ENCODE data around the gene ELP2.
"Not testable (repeated sequence)": the region's sequence is repeated elsewhere in the genome, so short reads cannot be mapped to it uniquely, and the experiment has no call there.

Gene ELP2

GRCh38 chr18:36167692-36168218, 38.1 kb downstream of the ELP2 start:
- FAIRE-seq = no peak

GRCh38 chr18:36168296-36168695, 38.6 kb downstream of the ELP2 start:
- not testable (repeated sequence) for FAIRE-seq

DNA sequence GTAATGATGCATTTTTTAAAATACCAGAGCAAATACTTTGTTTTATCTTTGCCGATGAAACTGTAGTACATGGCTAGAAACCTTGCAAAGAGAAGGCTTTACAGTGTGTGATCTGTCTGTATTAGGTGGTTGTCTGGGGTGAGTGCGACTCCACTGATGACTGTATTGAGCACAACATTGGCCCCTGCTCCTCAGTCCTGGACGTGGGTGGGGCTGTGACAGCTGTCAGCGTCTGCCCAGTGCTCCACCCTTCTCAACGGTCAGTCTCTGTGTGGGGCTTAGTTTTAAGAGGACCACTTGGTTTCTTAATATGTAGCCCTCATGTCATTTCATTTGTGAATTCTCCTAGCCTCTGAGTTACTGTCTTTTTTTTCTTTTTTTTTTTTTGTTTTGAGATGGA, 40.2 kb downstream of the ELP2 start:
- no peak for FAIRE-seq

- FAIRE-seq = no peak
Measured at GRCh38 chr18:36175481-36175880, 45.8 kb downstream of the ELP2 start.

- no peak for FAIRE-seq
Measured at GRCh38 chr18:36176177-36176584, 46.5 kb downstream of the ELP2 start.

DNA sequence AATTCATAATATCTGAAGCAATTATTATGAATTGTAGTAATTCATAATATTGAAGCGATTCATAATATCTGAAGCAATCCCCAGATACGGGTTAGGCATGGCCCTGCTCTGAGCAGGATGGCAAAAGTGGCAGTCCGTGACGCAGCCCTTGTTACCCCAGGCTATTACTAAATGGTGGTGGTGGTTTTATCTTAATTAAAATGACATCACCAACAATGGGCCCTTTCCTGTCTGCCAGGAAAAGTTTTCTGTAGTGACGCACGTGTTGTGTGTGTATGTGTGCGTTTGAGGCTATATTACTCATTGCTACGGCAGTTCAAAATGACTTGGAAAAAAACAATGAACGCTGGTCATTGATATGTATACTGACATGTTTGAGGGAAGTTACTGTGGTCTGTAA, 47.0 kb downstream of the ELP2 start:
- no peak for FAIRE-seq

- no peak for FAIRE-seq
Measured at GRCh38 chr18:36177913-36178312, 48.2 kb downstream of the ELP2 start.

DNA sequence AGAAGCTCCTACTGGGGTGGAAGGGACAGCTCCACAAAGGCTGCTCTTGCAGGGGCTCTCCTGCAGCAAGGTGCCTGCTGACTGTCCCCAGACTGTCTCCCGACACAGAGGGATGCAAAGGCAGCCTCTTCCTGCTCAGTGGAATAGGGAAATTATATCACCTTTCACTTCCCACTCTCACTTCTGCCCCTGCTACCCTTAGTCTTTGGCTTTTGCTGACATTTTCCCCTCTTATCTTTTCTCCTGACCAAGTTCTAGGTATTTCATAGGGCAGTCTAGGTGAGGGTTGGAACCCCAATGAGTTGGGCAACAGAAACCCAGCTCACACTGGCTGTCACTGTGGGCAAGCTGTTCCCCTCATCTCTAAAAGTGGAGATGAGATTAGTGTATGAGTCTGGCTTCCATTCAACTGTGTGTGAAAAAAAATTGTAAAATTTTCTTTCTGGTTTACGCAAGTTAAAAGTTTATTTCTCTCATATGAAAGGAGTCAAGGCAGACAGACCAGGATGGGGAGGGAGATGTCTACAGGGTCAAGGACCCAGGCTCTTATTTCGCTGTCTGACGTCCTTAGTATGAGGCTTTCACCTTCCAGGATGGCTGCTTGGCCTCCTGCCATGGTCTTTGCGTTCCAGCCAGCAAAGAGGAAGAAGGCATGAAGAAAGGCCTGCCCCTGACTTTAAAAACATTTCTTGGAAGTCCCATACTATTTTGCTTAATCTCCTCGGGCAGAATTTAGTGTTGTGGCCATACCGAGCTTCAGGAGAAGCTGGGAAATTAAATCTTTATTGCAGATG, 50.1 kb downstream of the ELP2 start:
- FAIRE-seq = no peak

GRCh38 chr18:36181441-36181840, 51.7 kb downstream of the ELP2 start:
- FAIRE-seq = no peak

GRCh38 chr18:36181898-36182506, 52.3 kb downstream of the ELP2 start:
- no peak for FAIRE-seq

- no peak for FAIRE-seq
Measured at GRCh38 chr18:36183033-36183432, 53.3 kb downstream of the ELP2 start.

DNA sequence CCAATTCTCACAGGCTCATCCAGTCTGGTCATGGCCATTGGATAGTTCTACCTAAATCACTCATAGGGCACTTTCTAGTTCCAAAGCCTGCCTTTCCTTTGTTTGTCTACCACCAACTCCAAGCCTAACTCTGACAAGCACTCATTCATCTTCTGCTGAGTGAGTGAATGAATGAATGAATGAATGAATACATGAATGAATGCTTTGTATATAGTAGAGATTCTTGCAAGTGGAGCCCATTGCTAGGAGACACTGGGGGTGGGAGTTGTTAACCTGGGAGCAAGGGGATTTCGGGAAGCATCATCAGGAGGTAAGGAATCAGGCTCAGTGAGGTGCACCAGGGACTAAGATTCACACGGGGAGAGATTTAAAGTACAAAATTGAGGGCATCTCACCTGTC, 54.3 kb downstream of the ELP2 start:
- FAIRE-seq = no peak

- FAIRE-seq = no peak
Measured at GRCh38 chr18:36185157-36185556, 55.5 kb downstream of the ELP2 start.

GRCh38 chr18:36185901-36186460, 56.3 kb downstream of the ELP2 start:
- FAIRE-seq = no peak

DNA sequence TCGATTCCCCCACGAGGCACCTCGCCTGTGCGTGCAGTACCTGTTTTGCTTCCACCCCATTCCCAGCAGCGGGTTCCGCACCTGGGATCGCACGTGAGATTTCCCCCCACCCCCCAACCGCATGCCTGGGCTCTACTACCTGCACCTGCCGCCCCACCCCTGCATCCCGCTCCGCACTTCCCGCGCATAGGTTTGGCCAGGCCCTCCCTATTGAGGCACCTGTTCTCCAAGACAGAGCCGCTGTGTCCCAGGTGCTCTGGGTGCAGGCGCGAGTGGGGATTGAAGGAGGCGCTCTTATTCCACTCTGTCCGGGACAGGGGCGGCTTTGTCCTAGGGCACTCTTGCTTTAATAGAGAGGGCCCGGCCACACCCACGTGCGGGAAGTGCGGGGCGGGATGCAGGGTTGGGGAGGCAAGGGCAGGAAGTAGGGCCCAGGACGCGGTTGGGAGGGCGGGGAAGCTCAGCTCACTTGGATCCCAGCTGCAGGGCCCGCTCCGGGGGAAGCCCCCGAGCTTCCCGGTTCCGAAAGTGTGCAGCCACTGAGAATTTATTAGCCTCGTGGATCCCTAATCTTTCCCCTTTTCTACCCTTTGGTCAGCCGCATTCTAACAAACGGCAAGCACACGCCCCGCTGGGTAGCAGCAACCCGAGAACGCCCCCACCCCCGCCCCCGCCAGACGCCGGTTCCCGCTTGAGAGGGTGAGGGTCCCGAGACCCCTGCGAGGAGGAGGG, 56.9 kb downstream of the ELP2 start:
- no peak for FAIRE-seq

DNA sequence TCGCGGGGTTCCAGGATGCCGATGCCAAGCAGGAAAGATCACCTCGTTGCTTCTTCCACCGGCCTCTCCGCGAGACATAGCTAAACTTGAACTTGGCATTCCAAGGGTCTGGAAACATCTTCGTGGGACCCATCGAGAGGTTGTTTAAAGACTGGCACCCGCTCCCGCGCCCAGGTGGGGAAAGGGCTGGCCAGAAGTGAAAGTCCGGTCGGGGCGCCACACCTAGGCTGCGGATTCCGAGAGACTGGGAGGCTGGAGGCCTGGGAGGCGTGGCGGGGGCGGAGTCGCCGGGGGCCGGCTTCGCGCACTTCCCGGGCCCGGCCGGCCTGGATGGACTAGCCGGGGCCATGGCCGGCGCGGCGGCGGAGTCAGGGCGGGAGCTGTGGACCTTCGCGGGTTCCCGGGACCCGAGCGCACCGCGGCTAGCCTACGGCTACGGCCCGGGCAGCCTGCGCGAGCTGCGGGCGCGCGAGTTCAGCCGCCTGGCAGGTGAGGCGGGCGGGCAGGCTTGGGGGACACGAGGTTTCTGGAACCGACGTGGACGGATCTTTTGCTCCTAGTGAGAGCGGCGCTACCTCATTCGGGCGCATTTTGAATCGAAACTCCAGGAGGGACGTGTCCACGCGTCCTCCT, 57.6 kb downstream of the ELP2 start, which contains the start of gene MOCOS:
TSS of gene MOCOS (plus strand) at position 305 of the 633 bp plus-strand sequence. CDS start at position 348, 43 bp downstream.
- FAIRE-seq = no peak

DNA sequence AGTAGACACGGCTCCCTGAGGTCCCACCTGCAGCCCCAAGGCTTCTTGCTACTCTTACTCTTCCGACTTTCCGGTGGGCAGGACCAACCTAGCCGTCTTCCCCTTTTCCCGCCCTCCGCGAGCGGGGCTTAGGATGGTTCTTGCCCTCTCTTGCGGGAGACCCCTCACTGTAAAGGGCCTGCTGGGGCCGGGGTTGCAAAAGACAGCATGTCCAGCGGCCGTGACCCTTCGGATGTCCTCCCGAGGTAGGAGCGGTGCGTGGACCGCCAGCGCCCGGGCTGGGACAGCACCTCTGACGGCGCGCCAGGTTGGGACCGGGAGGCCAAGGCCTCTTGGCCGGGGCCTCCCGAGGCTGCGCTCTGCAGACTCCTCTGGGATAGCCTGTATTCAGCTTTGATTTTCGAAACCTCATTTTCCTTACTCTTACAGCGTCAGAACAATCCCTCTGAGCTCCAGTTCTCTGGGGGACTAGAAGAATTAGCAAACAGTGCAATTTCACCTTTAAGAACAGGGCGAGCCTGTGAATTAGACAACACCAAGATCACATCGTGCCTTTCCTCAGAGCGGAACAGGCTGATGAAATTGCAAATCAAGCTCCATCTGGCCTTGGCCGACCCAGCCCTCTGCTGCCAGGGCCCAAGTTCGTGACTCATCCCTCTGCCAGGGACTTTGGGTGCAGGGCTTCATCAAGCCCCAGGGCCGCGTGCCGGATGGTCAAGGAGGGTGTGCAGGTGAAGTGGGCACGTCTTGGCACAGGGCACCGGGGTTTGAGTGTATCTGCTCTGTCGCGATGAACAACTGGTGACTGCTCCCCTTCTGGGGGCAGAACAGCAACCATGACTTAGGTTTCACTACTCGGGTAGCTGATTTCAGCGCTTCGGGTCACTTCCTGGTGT, 58.4 kb downstream of the ELP2 start:
- FAIRE-seq = no peak

DNA sequence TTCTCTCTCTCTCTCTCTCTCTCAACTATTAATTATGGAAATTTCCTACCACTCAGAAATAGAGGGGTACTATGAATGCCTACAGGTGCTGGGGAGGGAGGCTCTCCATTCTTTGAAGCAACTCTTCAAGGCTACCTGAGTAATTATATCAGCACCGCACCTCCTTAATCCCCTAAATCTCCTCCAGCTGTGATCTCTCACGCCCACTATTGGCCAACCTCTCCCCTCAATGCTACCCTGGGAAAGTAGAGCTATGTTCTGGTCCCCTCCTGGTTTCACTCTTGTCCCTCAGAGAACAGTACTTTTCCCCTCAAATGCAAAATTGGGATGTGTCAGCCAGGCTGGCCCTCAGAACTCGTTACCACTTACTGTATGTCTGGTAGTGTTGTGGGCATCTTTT, 59.2 kb downstream of the ELP2 start:
- no peak for FAIRE-seq

GRCh38 chr18:36189486-36189885, 59.8 kb downstream of the ELP2 start:
- no peak for FAIRE-seq

DNA sequence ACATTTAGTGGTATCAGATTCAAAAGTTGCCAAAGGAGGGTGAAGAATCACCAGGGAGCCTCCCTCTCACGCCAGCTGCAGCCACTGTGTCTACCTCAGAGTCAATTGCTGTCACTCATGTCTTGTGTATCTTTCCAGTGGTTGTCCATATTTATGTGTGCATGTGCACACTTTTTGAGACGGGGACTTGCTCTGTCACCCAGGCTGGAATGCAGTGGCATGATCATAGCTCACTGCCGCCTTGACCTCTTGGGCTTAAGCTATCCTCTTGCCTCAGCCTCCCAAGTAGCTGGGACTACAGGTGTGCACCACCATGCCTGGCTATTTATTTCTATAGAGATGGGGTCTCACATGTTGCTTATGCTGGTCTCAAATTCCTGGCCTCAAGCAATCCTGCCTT, 61.6 kb downstream of the ELP2 start:
- FAIRE-seq = no peak

DNA sequence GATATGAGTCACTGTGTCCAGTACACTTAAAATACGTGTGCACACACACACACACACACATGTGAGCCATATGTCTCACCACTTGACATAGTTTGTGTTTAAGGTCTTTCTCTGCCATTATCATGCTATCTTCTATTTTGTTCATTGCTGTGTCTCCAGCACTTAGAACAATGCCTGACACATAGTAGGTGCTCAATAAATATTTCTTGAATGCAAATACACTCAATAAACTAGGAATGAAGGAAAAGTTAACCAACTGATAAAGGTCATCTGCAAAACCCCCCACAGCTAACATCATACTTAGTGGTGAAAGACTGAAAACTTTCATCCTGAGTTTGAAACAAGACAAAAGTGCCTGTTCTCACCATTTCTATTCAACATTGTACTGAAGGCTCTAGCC, 62.0 kb downstream of the ELP2 start:
- FAIRE-seq = no peak
